ENCODE measurements around the gene SRL. TPM values are rescaled to one million over a fixed set of nuclear protein-coding genes. Genes with fewer than 3 reads are reported as not detected.

SRL gene
- total RNA-seq, 1 experiment from 2014 or later, result not detected

- ChIA-PET CTCF (no interaction called here), POLR2A (no interaction called here)
- ATAC-seq, result no peak
- in situ Hi-C loops (cut with HindIII; ENCODE audit: low pct_unique_long_range_greater_than_20kb, low sequenced_read_pairs) (no loop called here), intact Hi-C loops (cut with micrococcal nuclease; ENCODE audit: unreplicated experiment) (no loop called here)
- TF ChIP-seq POLR2AphosphoS5 (IDR thresholded peaks at IDR 0.05; ENCODE audit: low read depth, low read length) (no peak), REST (IDR thresholded peaks at IDR 0.05; ENCODE audit: insufficient read depth in 1 of 2, low read depth in 2 of 2, low read length in 1 of 2) (no peak), CTCF (IDR thresholded peaks at IDR 0.05) (no peak), SIN3A (IDR thresholded peaks at IDR 0.05; ENCODE audit: borderline replicate concordance, insufficient read depth, low read depth, low read length) (no peak), TCF7L2 (IDR thresholded peaks at IDR 0.05; ENCODE audit: low read depth, low read length) (no peak)
- DNase-seq (ENCODE audit: low read depth, low spot score), result no peak
- no peaks in the 10 kb centered on the region for H3K4me1 ChIP-seq (ENCODE audit: control insufficient read depth, insufficient read depth, low read length)
- no peaks in the 10 kb centered on the region for H3K27me3 ChIP-seq (ENCODE audit: control insufficient read depth, insufficient read depth, low read length)
- no peaks in the 10 kb centered on the region for H3K9me3 ChIP-seq (ENCODE audit: control insufficient read depth, insufficient read depth, low read depth, low read length)
- no TSS peak for BruUV-seq (replicated peaks)
- H3K4me3 ChIP-seq (ENCODE audit: low read depth in 2 of 2, low read length in 2 of 2), result no peak overlapping the region
- H3K27ac ChIP-seq (ENCODE audit: low read length), result no peak overlapping the region
- no peaks in the 10 kb centered on the region for H3K36me3 ChIP-seq (ENCODE audit: control insufficient read depth, insufficient read depth, low read length)
Measured at GRCh38 chr16:4226251-4227039, 15.4 kb downstream of the SRL start.

- ChIA-PET CTCF (no interaction called here), POLR2A (no interaction called here)
- Histone ChIP-seq H3K9me3 (ENCODE audit: control insufficient read depth, insufficient read depth, low read depth, low read length) (no peaks in the 10 kb centered on the region), H3K4me3 (ENCODE audit: low read depth in 2 of 2, low read length in 2 of 2) (no peak overlapping the region), H3K36me3 (ENCODE audit: control insufficient read depth, insufficient read depth, low read length) (no peaks in the 10 kb centered on the region), H3K4me1 (ENCODE audit: control insufficient read depth, insufficient read depth, low read length) (no peaks in the 10 kb centered on the region), H3K27me3 (ENCODE audit: control insufficient read depth, insufficient read depth, low read length) (no peaks in the 10 kb centered on the region), H3K27ac (ENCODE audit: low read length) (no peak overlapping the region)
- no peak for ATAC-seq
- intact Hi-C loops (cut with micrococcal nuclease; ENCODE audit: unreplicated experiment) (no loop called here), in situ Hi-C loops (cut with HindIII; ENCODE audit: low pct_unique_long_range_greater_than_20kb, low sequenced_read_pairs) (no loop called here)
- TF ChIP-seq CTCF (IDR thresholded peaks at IDR 0.05) (no peak), POLR2AphosphoS5 (IDR thresholded peaks at IDR 0.05; ENCODE audit: low read depth, low read length) (no peak), REST (IDR thresholded peaks at IDR 0.05; ENCODE audit: insufficient read depth in 1 of 2, low read depth in 2 of 2, low read length in 1 of 2) (no peak), TCF7L2 (IDR thresholded peaks at IDR 0.05; ENCODE audit: low read depth, low read length) (no peak), SIN3A (IDR thresholded peaks at IDR 0.05; ENCODE audit: borderline replicate concordance, insufficient read depth, low read depth, low read length) (no peak)
- no peak for DNase-seq (ENCODE audit: low read depth, low spot score)
- no TSS peak for BruUV-seq (replicated peaks)
Measured at GRCh38 chr16:4225075-4225474, 16.8 kb downstream of the SRL start.
